GM19351 (cell line): ENCODE results near the gene TMEM123.

Source experiments
- ATAC-seq: cut with Tn5 transposase; IDR thresholded peaks from one replicate; pipeline ENCODE4 v1.9.1; 2021; ENCODE audit warnings: mild to moderate bottlenecking, moderate library complexity; ENCODE audit not compliant: unreplicated experiment

TMEM123 gene

DNA sequence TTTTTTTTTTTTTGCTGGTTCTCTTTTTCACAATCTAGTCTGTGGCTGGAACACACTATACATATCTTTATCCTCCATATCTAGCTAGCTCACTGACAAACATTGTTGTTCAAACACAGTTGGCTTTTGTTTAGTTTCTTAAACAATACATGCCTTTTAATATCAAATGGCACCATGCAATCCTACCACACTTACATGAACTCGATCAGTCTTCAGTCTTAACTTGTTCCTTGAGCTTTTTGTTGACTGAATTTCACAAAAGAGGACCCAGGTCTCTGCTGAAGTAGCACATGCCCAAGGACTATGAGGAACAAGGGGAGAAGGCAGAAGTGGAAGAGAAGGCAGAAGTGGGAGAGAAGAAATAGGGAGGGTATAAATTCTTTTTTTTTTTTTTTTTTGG is 25.5 kb downstream of the TMEM123 start:
- ATAC-seq: no peak

DNA sequence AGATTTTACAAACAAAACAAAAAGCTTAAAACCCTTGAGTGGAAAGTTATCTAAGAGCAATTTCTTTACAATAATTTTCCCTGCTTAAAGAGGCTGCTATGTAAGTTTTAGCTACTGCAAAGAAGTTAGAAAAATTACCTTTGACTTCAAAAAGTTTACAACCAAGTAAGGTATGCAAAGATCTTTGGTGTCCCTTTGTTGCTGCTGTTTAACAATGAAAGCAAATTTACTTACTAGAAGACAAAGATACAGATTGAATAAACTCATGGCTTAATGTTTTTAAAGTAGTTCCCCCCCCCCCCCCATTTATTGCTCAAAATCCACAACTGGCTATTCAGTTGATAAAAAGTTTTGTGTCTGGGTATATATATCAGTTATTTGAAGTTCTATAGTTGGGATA is 26.0 kb downstream of the TMEM123 start:
- ATAC-seq: no peak

DNA sequence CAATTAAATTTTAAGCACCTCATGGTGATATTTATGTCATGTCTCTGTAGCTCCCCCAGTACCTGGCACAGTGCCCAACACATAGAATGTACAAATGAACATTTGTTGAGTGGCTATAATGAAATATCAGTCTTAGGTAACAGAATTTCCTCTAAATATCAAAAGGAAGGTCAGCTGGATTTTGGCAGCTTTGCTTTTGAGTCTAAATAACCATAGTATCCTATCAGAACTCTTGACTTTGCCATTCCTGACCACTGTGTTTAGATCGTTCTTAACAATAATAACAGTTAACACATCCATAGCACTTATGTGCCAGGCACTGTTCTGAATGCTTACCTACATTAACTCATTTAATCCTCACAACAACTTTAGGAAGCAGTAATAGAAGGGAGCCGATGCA is 26.6 kb downstream of the TMEM123 start:
- ATAC-seq: no peak

GRCh38 chr11:102423936-102424335 is 28.6 kb downstream of the TMEM123 start:
- ATAC-seq: no peak

- ATAC-seq: no peak
Observed at GRCh38 chr11:102422817-102423712, 29.5 kb downstream of the TMEM123 start.

- ATAC-seq: no peak
Observed at GRCh38 chr11:102421261-102421660, 31.3 kb downstream of the TMEM123 start.

DNA sequence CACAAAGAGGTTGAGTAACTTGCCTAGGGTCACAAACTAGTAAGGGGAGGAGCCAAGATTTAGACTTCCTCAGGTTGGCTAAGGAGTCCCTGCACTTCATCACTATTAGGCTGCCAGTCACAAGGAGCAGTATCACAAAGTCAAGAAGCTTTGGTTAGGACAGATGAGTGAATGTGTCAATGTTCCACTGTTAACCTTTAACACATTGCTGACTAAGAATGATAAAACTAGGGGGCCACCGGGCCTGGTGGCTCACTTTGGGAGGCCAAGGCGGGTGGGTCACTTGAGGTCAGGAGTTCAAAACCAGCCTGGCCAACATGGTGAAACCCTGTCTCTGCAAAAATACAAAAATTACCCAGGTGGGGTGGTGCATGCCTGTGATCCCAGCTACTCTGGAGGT is 32.0 kb downstream of the TMEM123 start:
- ATAC-seq: peak; percentile 59

DNA sequence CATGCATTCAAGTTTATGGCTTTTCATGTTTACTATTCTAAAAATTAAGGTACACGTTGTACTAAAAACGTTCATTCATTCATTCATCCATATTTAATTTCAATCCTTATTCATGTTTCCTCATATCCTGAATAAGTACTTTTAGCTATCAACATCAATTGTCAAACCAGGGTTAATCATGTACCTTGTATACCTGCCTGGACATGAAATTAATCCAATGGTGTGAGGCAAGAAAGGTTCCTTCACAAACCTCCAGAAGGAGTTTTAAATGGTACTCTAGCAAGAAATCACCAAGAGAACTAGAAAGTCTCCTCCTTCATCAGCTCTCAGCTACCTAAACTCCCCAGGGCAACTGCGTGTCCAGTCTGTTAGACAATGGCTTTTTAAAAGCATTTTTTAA is 33.4 kb downstream of the TMEM123 start:
- no peak for ATAC-seq

DNA sequence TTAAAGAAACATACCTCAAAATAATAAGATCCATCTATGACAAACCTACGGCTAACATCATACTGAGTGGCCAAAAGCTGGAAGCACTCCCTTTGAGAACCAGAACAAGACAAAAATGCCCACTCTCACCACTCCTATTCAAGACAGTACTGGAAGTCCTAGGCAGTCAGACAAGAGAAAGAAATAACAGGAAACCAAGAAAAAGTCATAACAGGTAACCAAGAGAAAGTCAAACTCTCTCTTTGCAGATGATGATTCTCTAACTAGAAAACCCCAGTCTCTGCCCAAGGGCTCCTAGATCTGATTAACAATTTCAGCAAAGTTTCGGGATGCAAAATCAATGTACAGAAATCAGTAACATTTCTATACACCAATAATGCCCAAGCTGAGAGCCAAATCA is 35.6 kb downstream of the TMEM123 start:
- ATAC-seq: no peak

DNA sequence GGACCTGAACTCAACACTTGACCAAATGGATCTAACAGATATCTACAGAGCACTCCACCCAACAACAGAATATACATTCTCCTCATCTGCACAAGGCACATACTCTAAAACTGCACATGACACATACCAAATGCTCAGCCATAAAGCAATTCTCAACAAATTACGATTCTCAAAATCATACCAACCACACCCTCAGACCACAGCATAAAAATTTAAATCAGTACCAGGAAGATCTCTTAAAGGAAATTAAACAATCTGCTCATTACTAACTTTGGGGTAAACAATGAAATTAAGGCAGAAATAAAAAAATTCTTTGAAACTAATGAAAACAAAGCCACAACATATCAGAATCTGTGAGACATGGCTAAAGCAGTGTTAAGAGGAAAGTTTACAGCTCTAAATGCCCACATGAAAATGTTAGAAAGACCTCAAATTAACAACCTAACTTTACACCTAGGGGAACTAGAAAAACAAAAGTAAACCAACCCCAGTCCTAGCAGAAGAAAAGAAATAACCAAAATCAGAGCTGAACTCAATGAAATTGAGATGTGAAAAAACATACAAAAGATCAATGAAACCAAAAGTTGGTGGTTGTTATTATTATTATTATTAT is 37.2 kb downstream of the TMEM123 start:
- ATAC-seq: no peak

DNA sequence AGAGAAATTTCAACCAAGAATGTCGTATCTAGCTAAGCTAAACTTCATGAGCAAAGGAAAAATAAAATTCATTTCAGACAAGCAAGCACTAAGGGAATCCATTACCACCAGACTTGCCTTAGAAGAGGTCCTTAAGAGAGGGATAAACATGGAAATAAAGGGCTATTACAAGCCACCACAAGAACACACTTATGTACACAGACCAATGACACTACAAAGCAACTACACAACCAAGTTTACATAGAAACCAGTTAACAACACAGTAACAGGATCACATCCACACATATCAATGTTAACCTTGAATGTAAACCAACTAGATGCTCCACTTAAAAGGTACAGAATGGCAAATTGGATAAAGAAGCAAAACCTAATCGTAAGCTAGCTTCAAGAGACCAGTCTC is 38.0 kb downstream of the TMEM123 start:
- no peak for ATAC-seq

- no peak for ATAC-seq
Observed at GRCh38 chr11:102413497-102413896, 39.1 kb downstream of the TMEM123 start.

GRCh38 chr11:102411142-102411541 is 41.4 kb downstream of the TMEM123 start:
- ATAC-seq: no peak

DNA sequence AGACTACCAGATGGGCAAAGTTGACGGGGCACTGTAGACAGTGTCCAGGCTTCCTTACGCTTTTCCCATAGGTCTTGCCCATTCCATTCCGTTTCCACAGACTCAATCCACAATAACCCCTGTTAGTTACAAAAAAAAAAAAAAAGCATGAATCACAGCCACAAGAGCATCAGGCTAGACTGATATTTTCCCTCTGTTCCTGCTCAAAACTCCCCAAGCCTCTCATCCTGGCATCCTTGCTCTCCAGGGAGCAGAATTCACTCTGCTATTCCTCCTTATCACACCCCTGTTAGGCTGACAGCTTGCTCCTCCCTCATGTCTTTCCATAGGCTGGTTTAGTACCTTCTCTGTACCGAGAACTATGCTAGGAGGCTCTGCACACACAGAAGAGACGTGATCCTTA is 42.2 kb downstream of the TMEM123 start:
- no peak for ATAC-seq

DNA sequence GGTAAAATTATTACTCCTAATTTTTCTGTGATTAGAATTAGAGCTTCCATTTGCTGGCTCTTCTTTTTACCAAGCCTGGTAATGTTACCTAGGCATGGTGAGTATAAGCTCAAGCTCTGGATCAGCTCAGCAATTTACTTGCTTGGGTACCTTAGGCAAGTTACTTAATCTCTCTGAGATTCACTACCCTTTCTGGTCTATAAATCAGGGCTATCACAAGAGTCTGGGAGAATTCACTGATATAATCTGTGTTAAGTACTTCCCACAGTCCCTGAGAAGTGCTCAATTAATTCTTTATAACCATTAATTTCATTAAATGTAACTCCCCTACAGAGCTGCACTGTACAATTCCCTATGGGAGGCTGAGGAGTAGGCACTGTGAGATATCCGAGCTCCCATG is 44.2 kb downstream of the TMEM123 start:
- no peak for ATAC-seq

- ATAC-seq: no peak
Observed at GRCh38 chr11:102407901-102408300, 44.7 kb downstream of the TMEM123 start.

- ATAC-seq: no peak
Observed at GRCh38 chr11:102406099-102406498, 46.5 kb downstream of the TMEM123 start.

DNA sequence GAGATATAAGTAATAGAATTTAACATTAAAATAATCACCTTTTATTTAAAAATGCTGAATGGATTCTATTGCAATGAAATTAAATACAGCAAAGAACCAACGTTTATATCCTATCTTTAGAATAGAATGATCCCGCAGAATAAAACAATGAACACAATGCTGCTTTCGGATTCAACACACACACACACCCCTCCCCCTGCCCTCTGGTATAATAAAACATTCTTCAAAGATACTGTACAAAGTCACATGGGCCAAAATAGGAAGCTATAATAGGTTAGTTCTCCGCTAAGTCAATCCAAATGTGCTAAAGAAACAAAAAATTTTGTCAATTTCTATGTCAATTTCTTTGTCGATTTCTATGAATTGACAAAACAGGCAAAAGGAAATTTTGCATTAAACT is 47.1 kb downstream of the TMEM123 start:
- no peak for ATAC-seq

GRCh38 chr11:102402548-102402947 is 50.0 kb downstream of the TMEM123 start:
- ATAC-seq: no peak

- peak; percentile 51 for ATAC-seq
Observed at GRCh38 chr11:102401905-102402304, 50.7 kb downstream of the TMEM123 start.

DNA sequence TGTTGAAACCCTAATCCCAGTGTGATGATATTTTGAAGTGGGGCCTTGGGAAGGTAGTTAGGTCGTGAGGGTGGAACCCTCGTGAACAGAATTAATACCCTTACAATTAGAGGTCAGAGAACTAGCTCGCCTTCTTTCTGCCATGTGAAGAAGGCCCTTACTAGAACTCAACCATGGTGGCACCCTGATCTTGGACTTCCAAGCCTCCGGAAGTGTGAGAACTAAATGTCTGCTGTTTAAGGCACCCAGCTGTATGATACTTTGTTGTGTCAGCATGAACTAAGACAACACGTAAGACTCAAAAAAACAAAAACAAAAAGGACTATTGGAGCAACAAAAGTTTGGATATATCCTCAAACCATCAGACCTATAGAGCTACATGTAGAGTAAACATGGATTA is 52.0 kb downstream of the TMEM123 start:
- no peak for ATAC-seq

DNA sequence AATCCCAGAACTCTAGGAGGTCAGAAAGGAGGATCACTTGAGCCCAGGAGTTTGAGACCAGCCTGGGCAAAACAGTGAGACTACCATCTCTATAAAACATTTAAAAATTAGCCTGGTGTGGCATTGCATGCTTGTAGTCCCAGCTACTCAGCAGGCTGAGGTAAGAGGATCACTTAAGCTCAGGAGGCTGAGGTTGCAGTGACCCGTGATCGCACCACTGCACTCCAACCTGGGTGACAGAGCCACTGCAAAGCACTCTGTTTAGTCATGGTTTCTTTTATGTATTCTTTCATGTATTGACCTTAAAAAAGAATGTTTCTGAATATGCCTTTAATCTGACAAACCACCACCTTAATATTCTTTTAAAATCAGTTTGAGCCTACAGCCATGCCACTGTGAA is 53.4 kb downstream of the TMEM123 start:
- no peak for ATAC-seq
